Loucy (cell line): Measurements from ENCODE around the gene MPHOSPH9.

Source experiments
- H2AFZ ChIP-seq: fragments of 200-600 bp; sonication (generic); 2 replicates; pipeline ENCODE4 v1.6.0; 2016; ENCODE audit warnings: antibody characterized with exemption, mild to moderate bottlenecking, low read length, moderate library complexity
- H3F3A ChIP-seq: fragments of 200-600 bp; 2 replicates; pipeline ENCODE4 v1.6.0; 2016; ENCODE audit warnings: antibody characterized with exemption, low read depth, mild to moderate bottlenecking
- H3K27me3 ChIP-seq: fragments of 200-600 bp; sonication (generic); 2 replicates; pipeline ENCODE4 v1.6.1; 2014; ENCODE audit warnings: low read length, mild to moderate bottlenecking; ENCODE audit not compliant: insufficient read depth, poor library complexity, severe bottlenecking
- H3K36me3 ChIP-seq: fragments of 200-600 bp; sonication (generic); 2 replicates; pipeline ENCODE4 v1.6.1; 2016; ENCODE audit warnings: low read length; ENCODE audit not compliant: insufficient read depth
- H3K4me1 ChIP-seq: fragments of 200-600 bp; sonication (generic); 2 replicates; pipeline ENCODE4 v1.5.1; 2014; ENCODE audit warnings: low read length, mild to moderate bottlenecking; ENCODE audit not compliant: insufficient read depth, poor library complexity, severe bottlenecking
- H3K4me2 ChIP-seq: fragments of 200-600 bp; sonication (generic); 2 replicates; pipeline ENCODE4 v1.6.0; 2014; ENCODE audit warnings: antibody characterized with exemption, low read length, low read depth, mild to moderate bottlenecking; ENCODE audit not compliant: poor library complexity, severe bottlenecking
- H3K4me3 ChIP-seq: fragments of 200-600 bp; sonication (generic); 2 replicates; pipeline ENCODE4 v1.5.1; 2014; ENCODE audit warnings: low read length, mild to moderate bottlenecking, mixed read lengths; ENCODE audit not compliant: poor library complexity, severe bottlenecking
- H3K79me2 ChIP-seq: fragments of 200-600 bp; sonication (generic); 2 replicates; pipeline ENCODE4 v1.6.1; 2014; ENCODE audit warnings: low read length; ENCODE audit not compliant: insufficient read depth
- H3K9ac ChIP-seq: fragments of 200-600 bp; sonication (generic); 2 replicates; pipeline ENCODE4 v1.6.0; 2014; ENCODE audit warnings: mild to moderate bottlenecking, low read depth, low read length, moderate library complexity; ENCODE audit not compliant: poor library complexity, severe bottlenecking
- H3K9me2 ChIP-seq: fragments of 200-600 bp; sonication (generic); replicated peaks from 2 replicates; pipeline ENCODE4 v1.6.1; 2016; ENCODE audit warnings: low read depth, low read length, mixed read lengths
- H3K9me3 ChIP-seq: fragments of 200-600 bp; sonication (generic); 2 replicates; pipeline ENCODE4 v1.6.1; 2014; ENCODE audit warnings: mild to moderate bottlenecking, antibody characterized with exemption, low read length, low read depth; ENCODE audit not compliant: insufficient read depth
- H4K20me1 ChIP-seq: fragments of 200-600 bp; sonication (generic); 2 replicates; pipeline ENCODE4 v1.6.0; 2014; ENCODE audit warnings: antibody characterized with exemption, low read length, mild to moderate bottlenecking; ENCODE audit not compliant: insufficient read depth, poor library complexity, severe bottlenecking
- CTCF ChIP-seq: fragments of 200-600 bp; sonication (generic); conservative IDR thresholded peaks from 2 replicates; pipeline ENCODE4 v1.5.1; 2014; ENCODE audit warnings: mild to moderate bottlenecking, antibody characterized with exemption, low read length
- EZH2phosphoT487 ChIP-seq: fragments of 200-600 bp; IDR thresholded peaks from 2 replicates; pipeline ENCODE4 v1.6.1; 2018; ENCODE audit warnings: antibody characterized with exemption, mild to moderate bottlenecking, moderate library complexity, borderline replicate concordance

MPHOSPH9 gene

DNA sequence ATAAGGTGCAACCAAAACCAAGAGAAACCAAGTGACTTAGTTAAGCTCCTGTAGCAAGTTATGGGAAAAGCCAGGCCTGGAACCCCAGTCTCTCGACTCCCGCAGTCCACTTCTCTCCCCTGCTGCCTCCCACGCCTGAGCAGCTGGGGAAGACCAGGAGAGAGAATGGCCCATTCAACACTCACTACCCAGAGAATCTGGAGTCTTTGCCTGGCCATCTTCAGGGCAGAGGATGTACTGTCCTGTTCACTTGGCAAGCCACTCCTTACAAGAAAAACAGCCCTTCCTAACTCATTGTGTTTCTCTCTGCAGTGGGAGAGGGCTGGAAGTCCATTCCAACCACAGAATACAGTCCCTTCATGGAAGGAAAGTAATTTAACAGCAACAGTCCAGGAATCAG, 83.9 kb downstream of the MPHOSPH9 start:
- TF ChIP-seq EZH2phosphoT487 = no peak
- TF ChIP-seq CTCF = no peak
- H3F3A ChIP-seq = peaks cover 4% of the 10 kb centered on the region; the same call in 1 of the 2 replicates
- no peak overlapping the region for H3K4me3 ChIP-seq
- H3K9me2 ChIP-seq = no peaks in the 10 kb centered on the region
- H3K9me3 ChIP-seq = no peaks in the 10 kb centered on the region
- no peaks in the 10 kb centered on the region for H3K79me2 ChIP-seq
- no peak overlapping the region for H2AFZ ChIP-seq
- no peaks in the 10 kb centered on the region for H3K4me1 ChIP-seq
- H3K27me3 ChIP-seq = peaks cover 10% of the 10 kb centered on the region
- H3K9ac ChIP-seq = no peak overlapping the region
- H3K36me3 ChIP-seq = no peaks in the 10 kb centered on the region
- H4K20me1 ChIP-seq = no peaks in the 10 kb centered on the region
- H3K4me2 ChIP-seq = no peak overlapping the region

DNA sequence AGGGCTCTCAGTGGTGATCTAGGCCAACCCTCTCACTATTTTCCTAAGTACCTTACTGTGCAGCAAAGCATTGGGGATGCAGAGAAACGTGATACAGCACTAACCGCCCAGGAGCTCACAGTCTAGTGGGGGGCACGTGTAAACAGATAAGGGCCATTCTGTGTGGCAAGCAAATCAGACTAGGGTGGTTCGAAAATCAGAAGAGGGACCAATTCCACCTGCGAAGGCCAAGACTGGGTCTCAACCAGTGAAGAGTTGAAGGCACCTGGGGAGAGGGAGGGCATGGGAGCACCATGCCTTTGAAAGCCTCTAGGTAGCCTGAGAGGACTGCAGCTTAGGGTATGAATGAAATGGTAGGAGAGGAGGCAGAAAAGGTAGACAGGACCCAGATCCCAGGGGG, 84.3 kb downstream of the MPHOSPH9 start:
- H3K9me2 ChIP-seq = no peaks in the 10 kb centered on the region
- peaks cover 10% of the 10 kb centered on the region for H3K27me3 ChIP-seq

DNA sequence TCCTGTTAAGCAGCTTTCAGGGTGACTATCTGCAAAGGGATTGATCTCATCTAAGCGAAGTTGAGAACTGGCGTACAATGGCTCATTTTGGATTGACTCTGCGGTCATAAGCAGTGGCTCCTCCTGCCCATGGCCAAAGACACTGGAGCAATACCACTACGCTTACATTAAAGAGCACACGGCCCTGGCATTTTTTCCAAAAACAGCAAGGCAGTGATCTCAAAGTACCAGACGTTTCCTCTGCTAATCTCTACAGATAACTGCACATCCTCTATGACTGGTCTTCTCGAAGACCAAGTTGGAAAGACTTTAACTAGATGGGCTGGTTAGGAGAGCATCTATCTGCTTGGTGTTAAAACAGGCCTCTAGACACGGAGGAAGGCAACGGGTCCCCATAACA, 84.7 kb downstream of the MPHOSPH9 start:
- Histone ChIP-seq H3K4me1 (no peaks in the 10 kb centered on the region), H2AFZ (no peak overlapping the region), H3K4me2 (no peak overlapping the region), H3F3A (peaks cover 4% of the 10 kb centered on the region; the same call in 1 of the 2 replicates), H3K79me2 (no peaks in the 10 kb centered on the region), H3K9me3 (no peaks in the 10 kb centered on the region), H4K20me1 (no peaks in the 10 kb centered on the region), H3K9me2 (no peaks in the 10 kb centered on the region), H3K27me3 (peaks cover 10% of the 10 kb centered on the region), H3K9ac (no peak overlapping the region), H3K36me3 (no peaks in the 10 kb centered on the region), H3K4me3 (no peak overlapping the region)
- TF ChIP-seq EZH2phosphoT487 (no peak), CTCF (no peak)

More for the DNA sequence above, 84.3 kb downstream of the MPHOSPH9 start:
- Histone ChIP-seq H4K20me1 (no peaks in the 10 kb centered on the region), H3K9me3 (no peaks in the 10 kb centered on the region), H3K4me1 (no peaks in the 10 kb centered on the region), H3K79me2 (no peaks in the 10 kb centered on the region), H3K4me2 (no peak overlapping the region), H3K9ac (no peak overlapping the region), H3K36me3 (no peaks in the 10 kb centered on the region), H3K4me3 (no peak overlapping the region), H3F3A (peaks cover 4% of the 10 kb centered on the region; the same call in 1 of the 2 replicates), H2AFZ (no peak overlapping the region)
- TF ChIP-seq EZH2phosphoT487 (no peak), CTCF (no peak)
